ENCODE results near the gene VKORC1. TPM values are rescaled to one million over a fixed set of nuclear protein-coding genes. Genes with fewer than 3 reads are reported as not detected.

The VKORC1 gene
- total and polyA plus RNA-seq, 2 donors (not counting 1 experiment from before 2014, with no cell fraction given): 118 to 301 TPM

GRCh38 chr16:31112711-31113110 is 18.1 kb upstream of the VKORC1 start:
- no peak for DNase-seq (ENCODE audit: low read depth in 2 of 2)
- no peak overlapping the region for H3K27ac ChIP-seq (ENCODE audit: insufficient read depth, low read length)
- H2AFZ ChIP-seq (ENCODE audit: low read length): no peak overlapping the region
- H3K9me3 ChIP-seq (ENCODE audit: control insufficient read depth, insufficient read depth, low read depth, low read length): no peaks in the 10 kb centered on the region
- no peak for TF ChIP-seq EZH2 (IDR thresholded peaks at IDR 0.05; ENCODE audit: low read length, missing control alignments)
- TF ChIP-seq, protein P1, sequence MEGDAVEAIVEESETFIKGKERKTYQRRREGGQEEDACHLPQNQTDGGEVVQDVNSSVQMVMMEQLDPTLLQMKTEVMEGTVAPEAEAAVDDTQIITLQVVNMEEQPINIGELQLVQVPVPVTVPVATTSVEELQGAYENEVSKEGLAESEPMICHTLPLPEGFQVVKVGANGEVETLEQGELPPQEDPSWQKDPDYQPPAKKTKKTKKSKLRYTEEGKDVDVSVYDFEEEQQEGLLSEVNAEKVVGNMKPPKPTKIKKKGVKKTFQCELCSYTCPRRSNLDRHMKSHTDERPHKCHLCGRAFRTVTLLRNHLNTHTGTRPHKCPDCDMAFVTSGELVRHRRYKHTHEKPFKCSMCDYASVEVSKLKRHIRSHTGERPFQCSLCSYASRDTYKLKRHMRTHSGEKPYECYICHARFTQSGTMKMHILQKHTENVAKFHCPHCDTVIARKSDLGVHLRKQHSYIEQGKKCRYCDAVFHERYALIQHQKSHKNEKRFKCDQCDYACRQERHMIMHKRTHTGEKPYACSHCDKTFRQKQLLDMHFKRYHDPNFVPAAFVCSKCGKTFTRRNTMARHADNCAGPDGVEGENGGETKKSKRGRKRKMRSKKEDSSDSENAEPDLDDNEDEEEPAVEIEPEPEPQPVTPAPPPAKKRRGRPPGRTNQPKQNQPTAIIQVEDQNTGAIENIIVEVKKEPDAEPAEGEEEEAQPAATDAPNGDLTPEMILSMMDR (conservative IDR thresholded peaks at IDR 0.05 in 1 of 2, IDR thresholded peaks at IDR 0.05 in 1 of 2; ENCODE audit: low read depth in 1 of 2, low read length in 2 of 2): no peak
- no peak overlapping the region for H3K4me2 ChIP-seq (ENCODE audit: extremely low read depth, insufficient read depth, low read length)
- no peaks in the 10 kb centered on the region for H3K4me1 ChIP-seq (ENCODE audit: control insufficient read depth, extremely low read depth, insufficient read depth, low read length)
- H3K79me2 ChIP-seq (ENCODE audit: control insufficient read depth, insufficient read depth, low read length): peaks cover 9% of the 10 kb centered on the region
- H4K20me1 ChIP-seq (ENCODE audit: control insufficient read depth, extremely low read depth, insufficient read depth, low read length): no peaks in the 10 kb centered on the region
- H3K36me3 ChIP-seq (ENCODE audit: control insufficient read depth, insufficient read depth, low read length): peaks cover 19% of the 10 kb centered on the region
- no peak overlapping the region for H3K4me3 ChIP-seq (replicated peaks in 1 of 4; ENCODE audit: control extremely low read depth in 1 of 4, insufficient read depth in 1 of 4, low read depth in 3 of 4, low read length in 4 of 4)
- H3K27me3 ChIP-seq (ENCODE audit: control insufficient read depth, insufficient read depth, low read length): no peaks in the 10 kb centered on the region
- H3K9ac ChIP-seq (ENCODE audit: insufficient read depth, low read length): no peak overlapping the region

DNA sequence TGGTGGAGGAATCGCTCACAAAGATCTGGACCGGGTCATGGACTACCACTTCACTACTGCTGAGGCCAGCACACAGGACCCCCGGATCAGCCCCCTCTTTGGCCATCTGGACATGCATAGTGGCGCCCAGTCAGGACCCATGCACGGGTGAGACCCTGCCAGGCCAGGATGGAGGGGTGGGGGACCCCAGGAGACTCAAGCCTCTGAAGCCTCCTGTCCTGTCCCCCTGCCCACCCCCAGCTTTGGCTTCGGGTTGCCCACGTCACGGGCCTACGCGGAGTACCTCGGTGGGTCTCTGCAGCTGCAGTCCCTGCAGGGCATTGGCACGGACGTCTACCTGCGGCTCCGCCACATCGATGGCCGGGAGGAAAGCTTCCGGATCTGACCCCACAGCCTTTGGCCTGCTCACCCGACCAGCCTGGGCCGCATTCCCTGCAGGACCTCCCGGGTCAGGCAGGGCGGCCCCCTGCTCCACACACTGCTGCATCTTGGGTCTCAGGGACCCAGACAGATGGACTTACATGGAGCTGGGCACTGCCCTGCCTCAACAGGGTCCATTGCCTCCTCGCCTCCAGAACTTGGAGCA is 17.4 kb upstream of the VKORC1 start:
- Histone ChIP-seq H3K27ac (ENCODE audit: insufficient read depth, low read length) (no peak overlapping the region), H4K20me1 (ENCODE audit: control insufficient read depth, extremely low read depth, insufficient read depth, low read length) (no peaks in the 10 kb centered on the region), H3K79me2 (ENCODE audit: control insufficient read depth, insufficient read depth, low read length) (peaks cover 9% of the 10 kb centered on the region), H3K4me2 (ENCODE audit: extremely low read depth, insufficient read depth, low read length) (no peak overlapping the region), H3K27me3 (ENCODE audit: control insufficient read depth, insufficient read depth, low read length) (no peaks in the 10 kb centered on the region), H3K9ac (ENCODE audit: insufficient read depth, low read length) (no peak overlapping the region), H2AFZ (ENCODE audit: low read length) (no peak overlapping the region), H3K4me1 (ENCODE audit: control insufficient read depth, extremely low read depth, insufficient read depth, low read length) (no peaks in the 10 kb centered on the region), H3K36me3 (ENCODE audit: control insufficient read depth, insufficient read depth, low read length) (peaks cover 19% of the 10 kb centered on the region), H3K4me3 (replicated peaks in 1 of 4; ENCODE audit: control extremely low read depth in 1 of 4, insufficient read depth in 1 of 4, low read depth in 3 of 4, low read length in 4 of 4) (no peak overlapping the region), H3K9me3 (ENCODE audit: control insufficient read depth, insufficient read depth, low read depth, low read length) (no peaks in the 10 kb centered on the region)
- DNase-seq (ENCODE audit: low read depth in 2 of 2): no peak
- TF ChIP-seq, protein P1 (conservative IDR thresholded peaks at IDR 0.05 in 1 of 2, IDR thresholded peaks at IDR 0.05 in 1 of 2; ENCODE audit: low read depth in 1 of 2, low read length in 2 of 2): no peak
- TF ChIP-seq EZH2 (IDR thresholded peaks at IDR 0.05; ENCODE audit: low read length, missing control alignments): no peak

- H3K4me1 ChIP-seq (ENCODE audit: control insufficient read depth, extremely low read depth, insufficient read depth, low read length): peaks cover 3% of the 10 kb centered on the region
- H3K4me3 ChIP-seq (replicated peaks in 1 of 4; ENCODE audit: control extremely low read depth in 1 of 4, insufficient read depth in 1 of 4, low read depth in 3 of 4, low read length in 4 of 4): peak overlapping the region in 1 of 4 experiments; percentile 95
- no peak overlapping the region for H3K9ac ChIP-seq (ENCODE audit: insufficient read depth, low read length)
- H3K9me3 ChIP-seq (ENCODE audit: control insufficient read depth, insufficient read depth, low read depth, low read length): no peaks in the 10 kb centered on the region
- H3K27ac ChIP-seq (ENCODE audit: insufficient read depth, low read length): no peak overlapping the region
- H3K4me2 ChIP-seq (ENCODE audit: extremely low read depth, insufficient read depth, low read length): no peak overlapping the region
- H3K79me2 ChIP-seq (ENCODE audit: control insufficient read depth, insufficient read depth, low read length): peaks cover 9% of the 10 kb centered on the region
- no peaks in the 10 kb centered on the region for H3K27me3 ChIP-seq (ENCODE audit: control insufficient read depth, insufficient read depth, low read length)
- H2AFZ ChIP-seq (ENCODE audit: low read length): no peak overlapping the region
- H4K20me1 ChIP-seq (ENCODE audit: control insufficient read depth, extremely low read depth, insufficient read depth, low read length): no peaks in the 10 kb centered on the region
- peaks cover 19% of the 10 kb centered on the region for H3K36me3 ChIP-seq (ENCODE audit: control insufficient read depth, insufficient read depth, low read length)
- DNase-seq (ENCODE audit: low read depth in 2 of 2): no peak
- TF ChIP-seq, protein P1 (conservative IDR thresholded peaks at IDR 0.05 in 1 of 2, IDR thresholded peaks at IDR 0.05 in 1 of 2; ENCODE audit: low read depth in 1 of 2, low read length in 2 of 2): no peak
- no peak for TF ChIP-seq EZH2 (IDR thresholded peaks at IDR 0.05; ENCODE audit: low read length, missing control alignments)
Measured at GRCh38 chr16:31110106-31111034, 15.8 kb upstream of the VKORC1 start.

Measured in fibroblast of lung (primary cell).